Endothelial cell of umbilical vein (primary cell): ENCODE measurements around the gene MTRF1. TPM values are rescaled to one million over a fixed set of nuclear protein-coding genes. Genes with fewer than 3 reads are reported as not detected.

Experiments used
- BruUV-seq: library from RNA; stranded (reverse); fragments of 400-500 nt; replicated peaks from 2 replicates; lab custom pipeline; 2021; lab: Mats Ljungman, UMichigan
- CTCF ChIA-PET: fragments of 300-600, 350-600 bp; sonication (Branson Sonifier 250); formaldehyde crosslinking; loops from one replicate; lab custom pipeline; 2021; ENCODE audit warnings: antibody characterized with exemption, inconsistent platforms; lab: Charles Lee
- POLR2A ChIA-PET: fragments of 300-600, 350-600 bp; sonication (Branson Sonifier 250); formaldehyde crosslinking; loops from one replicate; lab custom pipeline; 2021; ENCODE audit warnings: antibody characterized with exemption, inconsistent platforms; lab: Charles Lee
- DNase-seq: peaks from one replicate; pipeline ENCODE4 v3.0.0-alpha.2; 2011; ENCODE audit warnings: low read depth, low spot score
- FAIRE-seq: peaks from 2 replicates; lab custom pipeline; 2011; peaks lifted over from hg19 to GRCh38; lab: Jason Lieb, UNC
- H2AFZ ChIP-seq: 2 replicates; pipeline ENCODE4 v1.6.0; 2012; ENCODE audit warnings: low read depth, low read length, control low read depth, inconsistent platforms
- H3K27ac ChIP-seq: 2 replicates; pipeline ENCODE4 v1.5.1; 2011; ENCODE audit warnings: low read depth, mild to moderate bottlenecking, control low read depth, low read length, moderate library complexity; ENCODE audit not compliant: insufficient read depth
- H3K27me3 ChIP-seq, 2 experiments: 2 replicates each; pipeline versions ENCODE4 v1.6.0 to v1.6.1; 2011; ENCODE audit warnings: low read length in 2 of 2, mixed read lengths in 1 of 2; ENCODE audit not compliant: control insufficient read depth in 2 of 2, insufficient read depth in 2 of 2
- H3K36me3 ChIP-seq, 2 experiments: 2 replicates in 1 of 2; 3 replicates in 1 of 2; pipeline ENCODE4 v1.5.1; 2011; ENCODE audit warnings: low read length in 2 of 2, mild to moderate bottlenecking in 1 of 2, moderate library complexity in 1 of 2; ENCODE audit not compliant: control insufficient read depth in 2 of 2, insufficient read depth in 2 of 2; ENCODE audit errors: extremely low read depth in 1 of 2
- H3K4me1 ChIP-seq: 3 replicates; pipeline ENCODE4 v1.5.1; 2011; ENCODE audit warnings: mild to moderate bottlenecking, low read length; ENCODE audit not compliant: control insufficient read depth, insufficient read depth; ENCODE audit errors: extremely low read depth
- H3K4me2 ChIP-seq: 2 replicates; pipeline ENCODE4 v1.6.1; 2011; ENCODE audit warnings: low read length, control low read depth, mixed read lengths; ENCODE audit not compliant: insufficient read depth
- H3K4me3 ChIP-seq, 3 experiments: fragments of 200-600 bp in 1 of 3; sonication (generic), shearing (Covaris generic) in 1 of 3; replicated peaks in 1 of 3; 2 replicates each; pipeline ENCODE4 v1.5.1; 2011 to 2016; ENCODE audit warnings: control low read depth in 3 of 3, low read length in 3 of 3, mild to moderate bottlenecking in 2 of 3, inconsistent platforms in 1 of 3, low read depth in 1 of 3, moderate library complexity in 1 of 3; ENCODE audit not compliant: insufficient read depth in 1 of 3
- H3K79me2 ChIP-seq: 2 replicates; pipeline ENCODE4 v1.6.0; 2012; ENCODE audit warnings: low read length, inconsistent platforms; ENCODE audit not compliant: control insufficient read depth, insufficient read depth
- H3K9ac ChIP-seq: replicated peaks from 2 replicates; pipeline ENCODE3; 2011; ENCODE audit warnings: low read length, control low read depth; ENCODE audit not compliant: insufficient read depth; ENCODE audit errors: extremely low read depth
- H3K9me1 ChIP-seq: replicated peaks from 3 replicates; pipeline ENCODE4 v1.6.0; 2011; ENCODE audit warnings: mild to moderate bottlenecking, low read length; ENCODE audit not compliant: control insufficient read depth, insufficient read depth; ENCODE audit errors: extremely low read depth
- H3K9me3 ChIP-seq: replicated peaks from 2 replicates; pipeline ENCODE4 v1.5.1; 2012; ENCODE audit warnings: low read length, inconsistent platforms; ENCODE audit not compliant: control insufficient read depth, insufficient read depth
- H4K20me1 ChIP-seq: replicated peaks from 2 replicates; pipeline ENCODE3; 2011; ENCODE audit warnings: mild to moderate bottlenecking, low read length; ENCODE audit not compliant: control insufficient read depth, insufficient read depth; ENCODE audit errors: extremely low read depth
- EZH2 ChIP-seq: IDR thresholded peaks from 2 replicates; pipeline ENCODE4 v1.6.1; 2012; ENCODE audit warnings: borderline replicate concordance, low read depth, mild to moderate bottlenecking, moderate library complexity, low read length, inconsistent platforms; ENCODE audit not compliant: severe bottlenecking
- FOS ChIP-seq: IDR thresholded peaks from 2 replicates; pipeline ENCODE4 v1.6.1; 2011; ENCODE audit warnings: mild to moderate bottlenecking, low read length, moderate library complexity, borderline replicate concordance; ENCODE audit not compliant: insufficient read depth
- GATA2 ChIP-seq: IDR thresholded peaks from 2 replicates; pipeline ENCODE4 v1.7.0; 2011; ENCODE audit warnings: low read depth, mild to moderate bottlenecking, moderate library complexity, mixed read lengths, low read length; ENCODE audit not compliant: insufficient read length, insufficient read depth
- JUN ChIP-seq: IDR thresholded peaks from 2 replicates; pipeline ENCODE4 v1.6.1; 2011; ENCODE audit warnings: borderline replicate concordance, low read depth; ENCODE audit not compliant: insufficient read length, insufficient read depth
- MYC ChIP-seq: IDR thresholded peaks from one replicate; pipeline ENCODE4 v1.6.1; 2011; ENCODE audit warnings: mild to moderate bottlenecking, low read depth, low read length
- POLR2A ChIP-seq: IDR thresholded peaks from 2 replicates; pipeline ENCODE4 v1.6.1; 2012; ENCODE audit warnings: low read depth, mild to moderate bottlenecking, control low read depth, low read length
- POLR2AphosphoS5 ChIP-seq: IDR thresholded peaks from 2 replicates; pipeline ENCODE4 v1.6.1; 2012; ENCODE audit warnings: low read depth, mild to moderate bottlenecking, control low read depth, low read length, moderate library complexity; ENCODE audit not compliant: insufficient read depth
- dilution Hi-C: fragments of 300-500 bp; cut with MboI; formaldehyde crosslinking; loops from one replicate; pipeline ENCODE4 v1.15.0; 2019; ENCODE audit warnings: low sequenced_read_pairs; ENCODE audit not compliant: extremely low pct_ligation_motif_present
- intact Hi-C: fragments of 100-400 bp; cut with micrococcal nuclease; formaldehyde crosslinking; loops from one replicate; pipeline ENCODE4 v1.10.0; 2022
- polyA plus RNA-seq, 4 experiments: library from polyadenylated mRNA; depleted of rRNA in 3 of 4; stranded (reverse) in 3 of 4; unstranded in 1 of 4; fragments of >200 nt; gene quantifications; 2 replicates each; pipeline versions ENCODE4 v1.2.1 to v1.2.3, GENCODE V29; 2011 to 2012; ENCODE audit warnings: missing spikeins in 1 of 4
- total RNA-seq: library from RNA; stranded (reverse); gene quantifications from 2 replicates; pipeline ENCODE4 v1.2.3, GENCODE V29; 2021
- TF ChIP-seq, protein P1 (sequence below), 2 donors: IDR thresholded peaks; 1 replicate in 1 of 2; 2 replicates in 1 of 2; pipeline ENCODE4 v1.5.1; 2011; ENCODE audit warnings: low read length in 2 of 2, mild to moderate bottlenecking in 2 of 2, moderate library complexity in 2 of 2, control low read depth in 1 of 2, inconsistent platforms in 1 of 2, low read depth in 1 of 2; ENCODE audit not compliant: insufficient read depth in 1 of 2; ENCODE audit errors: extremely low read depth in 1 of 2
- TF ChIP-seq, protein P2 (sequence below): IDR thresholded peaks from 2 replicates; pipeline ENCODE4 v1.6.1; 2011; ENCODE audit not compliant: insufficient read depth, insufficient read length

MTRF1 gene
- total and polyA plus RNA-seq, 2 donors (not counting 3 experiments of a cell fraction or from before 2014, with no cell fraction given), result 8.0 to 16.3 TPM

DNA sequence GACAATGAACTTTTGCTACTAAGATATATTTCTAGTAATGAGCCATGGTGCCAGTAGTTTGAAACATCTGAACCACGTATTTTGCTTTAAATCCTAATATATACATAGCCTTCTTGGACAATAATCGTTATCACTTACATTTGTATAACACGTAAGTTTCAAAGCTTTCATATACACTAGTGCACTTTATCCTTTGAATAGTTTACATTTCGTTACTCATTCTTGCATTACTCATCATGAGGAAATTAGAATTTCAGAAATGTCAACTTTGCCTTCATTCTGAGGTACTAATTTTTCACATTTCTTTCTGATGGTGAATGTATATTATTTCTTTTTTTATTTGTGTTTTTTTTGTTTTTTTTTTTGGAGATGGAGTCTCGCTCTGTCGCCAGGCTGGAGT lies 74.8 kb downstream of the MTRF1 start:
- dilution Hi-C loops (no loop called here), intact Hi-C loops (no loop called here)
- no peak for FAIRE-seq

More for the DNA sequence above, 74.8 kb downstream of the MTRF1 start:
- no peak for DNase-seq
- no peak overlapping the region for H2AFZ ChIP-seq
- H3K79me2 ChIP-seq, result no peaks in the 10 kb centered on the region
- no peaks in the 10 kb centered on the region for H3K9me3 ChIP-seq
- H3K4me1 ChIP-seq, result no peaks in the 10 kb centered on the region
- H3K9me1 ChIP-seq, result no peaks in the 10 kb centered on the region
- no peak overlapping the region for H3K9ac ChIP-seq
- TF ChIP-seq GATA2, result no peak
- TF ChIP-seq FOS, result no peak
- TF ChIP-seq, protein P1, sequence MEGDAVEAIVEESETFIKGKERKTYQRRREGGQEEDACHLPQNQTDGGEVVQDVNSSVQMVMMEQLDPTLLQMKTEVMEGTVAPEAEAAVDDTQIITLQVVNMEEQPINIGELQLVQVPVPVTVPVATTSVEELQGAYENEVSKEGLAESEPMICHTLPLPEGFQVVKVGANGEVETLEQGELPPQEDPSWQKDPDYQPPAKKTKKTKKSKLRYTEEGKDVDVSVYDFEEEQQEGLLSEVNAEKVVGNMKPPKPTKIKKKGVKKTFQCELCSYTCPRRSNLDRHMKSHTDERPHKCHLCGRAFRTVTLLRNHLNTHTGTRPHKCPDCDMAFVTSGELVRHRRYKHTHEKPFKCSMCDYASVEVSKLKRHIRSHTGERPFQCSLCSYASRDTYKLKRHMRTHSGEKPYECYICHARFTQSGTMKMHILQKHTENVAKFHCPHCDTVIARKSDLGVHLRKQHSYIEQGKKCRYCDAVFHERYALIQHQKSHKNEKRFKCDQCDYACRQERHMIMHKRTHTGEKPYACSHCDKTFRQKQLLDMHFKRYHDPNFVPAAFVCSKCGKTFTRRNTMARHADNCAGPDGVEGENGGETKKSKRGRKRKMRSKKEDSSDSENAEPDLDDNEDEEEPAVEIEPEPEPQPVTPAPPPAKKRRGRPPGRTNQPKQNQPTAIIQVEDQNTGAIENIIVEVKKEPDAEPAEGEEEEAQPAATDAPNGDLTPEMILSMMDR (IDR thresholded peaks at IDR 0.05; ENCODE audit: extremely low read depth in 1 of 2, insufficient read depth in 1 of 2, low read depth in 1 of 2, low read length in 2 of 2), result no peak
- TF ChIP-seq, protein P2, sequence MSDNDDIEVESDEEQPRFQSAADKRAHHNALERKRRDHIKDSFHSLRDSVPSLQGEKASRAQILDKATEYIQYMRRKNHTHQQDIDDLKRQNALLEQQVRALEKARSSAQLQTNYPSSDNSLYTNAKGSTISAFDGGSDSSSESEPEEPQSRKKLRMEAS, result no peak
- TF ChIP-seq JUN, result no peak
- TF ChIP-seq POLR2A, result no peak
- TF ChIP-seq EZH2, result no peak
- TF ChIP-seq POLR2AphosphoS5, result no peak
- no peak for TF ChIP-seq MYC
- ChIA-PET CTCF (no interaction called here), POLR2A (no interaction called here)
- no peaks in the 10 kb centered on the region for H4K20me1 ChIP-seq
- H3K36me3 ChIP-seq, result no peaks in the 10 kb centered on the region
- no peak overlapping the region for H3K4me3 ChIP-seq
- no peak overlapping the region for H3K27ac ChIP-seq
- no peak overlapping the region for H3K4me2 ChIP-seq
- BruUV-seq, result no TSS peak
- H3K27me3 ChIP-seq, result no peaks in the 10 kb centered on the region
